SKM-1 treated with dmso at 0.1 percent for 144 hours (cell line): ENCODE results near the gene COX4I2.
"Not testable (repeated sequence)": the region's sequence is repeated elsewhere in the genome, so short reads cannot be mapped to it uniquely, and the experiment has no call there.

Experiments
- DNase-seq: peaks from one replicate; lab custom pipeline; 2025; ENCODE audit not compliant: unreplicated experiment; lab: John Stamatoyannopoulos, UW

Gene COX4I2

DNA sequence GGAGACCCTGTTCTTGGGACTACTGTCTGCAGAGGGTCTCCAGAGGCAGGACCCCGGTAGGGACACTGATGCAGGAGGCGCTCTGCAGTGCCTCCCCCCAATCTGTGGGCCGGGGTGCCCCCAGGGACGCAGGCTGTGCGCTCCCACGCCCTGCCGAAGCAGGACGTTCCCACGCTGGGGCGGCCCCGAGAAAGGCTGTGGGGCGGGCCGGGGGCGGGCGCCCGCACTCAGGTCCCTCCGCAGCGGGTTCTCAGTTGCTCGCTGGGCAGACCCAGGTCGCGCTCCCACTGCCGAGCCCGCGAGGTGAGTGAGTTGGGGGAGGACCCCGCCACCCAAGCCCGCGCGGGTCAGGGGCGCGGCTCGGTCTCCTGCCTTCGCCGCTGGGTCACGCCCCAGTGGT is at the start of gene COX4I2:
Gene COX4I2, plus strand, starts transcription at position 253 of the 400 bp plus-strand sequence. CDS start 1,106 bp downstream, outside the sequence.
- no peak for DNase-seq

DNA sequence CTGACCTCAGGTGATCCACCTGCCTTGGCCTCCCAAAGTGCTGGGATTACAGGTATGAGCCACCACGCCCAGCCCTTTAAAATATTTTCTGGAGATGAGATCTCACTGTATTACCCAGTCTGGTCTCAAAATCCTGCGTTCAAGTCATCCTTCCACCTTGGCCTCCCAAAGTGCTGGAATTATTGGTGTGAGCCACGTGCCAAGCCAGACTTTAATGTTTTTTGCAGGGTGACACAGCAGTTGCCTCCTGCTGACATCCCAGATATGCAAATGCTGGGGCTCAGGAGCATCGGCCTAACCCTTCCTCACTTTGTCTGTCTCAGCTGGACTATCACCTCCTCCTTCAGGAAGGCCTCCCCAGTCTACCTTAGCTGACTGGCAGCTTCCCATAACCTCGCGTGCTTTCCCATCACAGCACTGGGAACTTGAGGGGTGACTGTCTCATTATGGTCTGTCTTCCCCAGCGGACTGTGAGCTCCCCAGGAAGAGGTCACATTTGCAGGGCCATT is 46.9 kb upstream of the COX4I2 start:
- DNase-seq = no peak

DNA sequence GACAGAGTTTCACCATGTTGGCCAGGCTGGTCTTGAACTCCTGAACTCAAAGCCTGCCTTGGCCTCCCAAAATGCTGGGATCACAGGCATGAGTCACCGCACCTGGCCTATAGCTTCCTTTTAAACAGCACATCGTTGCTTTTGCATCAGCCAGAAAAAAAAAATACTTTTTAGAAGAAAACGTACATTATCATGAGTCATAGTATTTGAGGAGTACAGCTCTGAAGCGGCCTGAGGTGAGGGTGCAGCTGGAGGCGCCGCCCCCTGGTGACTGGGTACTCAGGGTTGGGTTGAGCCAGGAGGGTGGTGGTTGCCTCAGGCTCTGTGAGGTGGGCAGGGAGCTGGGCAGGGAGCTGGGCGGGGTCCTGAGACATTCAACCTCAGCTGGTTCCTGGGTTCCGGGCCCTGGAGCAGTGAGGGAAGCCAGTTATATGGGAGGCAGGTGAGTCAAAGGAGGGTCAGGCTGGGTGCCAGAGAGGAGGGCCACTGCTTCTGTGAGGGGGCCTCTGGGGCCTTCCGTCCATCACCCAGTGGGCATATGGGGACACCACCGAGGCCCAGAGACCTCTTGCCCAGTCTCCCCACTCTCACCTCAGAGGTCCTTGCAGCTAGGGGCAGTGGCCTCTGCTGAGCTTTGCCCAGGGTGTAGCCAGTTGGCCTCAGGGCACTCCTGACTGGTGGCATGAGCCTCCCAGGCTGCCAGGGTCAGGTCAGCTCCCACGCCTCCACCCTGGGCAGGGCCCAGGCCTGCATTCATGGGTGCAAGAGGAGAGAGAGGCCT is 44.3 kb upstream of the COX4I2 start:
- no peak for DNase-seq

DNA sequence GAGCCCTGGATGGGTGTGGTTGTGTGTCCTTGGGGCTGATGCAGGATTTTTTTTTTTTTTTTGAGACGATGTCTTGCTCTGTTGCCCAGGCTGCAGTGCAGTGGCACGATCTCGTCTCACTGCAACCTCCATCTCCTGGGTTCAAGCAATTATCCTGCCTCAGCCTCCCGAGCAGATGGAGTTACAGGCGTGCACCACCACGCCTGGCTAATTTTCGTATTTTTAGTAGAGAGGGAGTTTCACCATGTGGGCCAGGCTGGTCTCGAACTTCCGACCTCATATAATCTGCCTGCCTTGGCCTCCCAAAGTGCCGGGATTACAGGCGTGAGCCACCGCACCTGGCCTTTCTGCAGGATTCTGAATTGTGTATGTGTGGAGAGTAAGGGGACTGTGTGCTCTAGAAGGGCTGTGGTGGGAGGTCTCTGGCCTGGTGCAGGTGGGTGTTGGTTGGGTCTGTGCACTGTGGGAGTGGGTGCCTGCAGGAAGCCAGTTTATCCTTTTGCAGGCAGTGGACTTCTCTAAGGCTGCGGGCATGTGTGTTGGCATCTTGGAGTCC is 43.6 kb upstream of the COX4I2 start:
- DNase-seq = no peak

DNA sequence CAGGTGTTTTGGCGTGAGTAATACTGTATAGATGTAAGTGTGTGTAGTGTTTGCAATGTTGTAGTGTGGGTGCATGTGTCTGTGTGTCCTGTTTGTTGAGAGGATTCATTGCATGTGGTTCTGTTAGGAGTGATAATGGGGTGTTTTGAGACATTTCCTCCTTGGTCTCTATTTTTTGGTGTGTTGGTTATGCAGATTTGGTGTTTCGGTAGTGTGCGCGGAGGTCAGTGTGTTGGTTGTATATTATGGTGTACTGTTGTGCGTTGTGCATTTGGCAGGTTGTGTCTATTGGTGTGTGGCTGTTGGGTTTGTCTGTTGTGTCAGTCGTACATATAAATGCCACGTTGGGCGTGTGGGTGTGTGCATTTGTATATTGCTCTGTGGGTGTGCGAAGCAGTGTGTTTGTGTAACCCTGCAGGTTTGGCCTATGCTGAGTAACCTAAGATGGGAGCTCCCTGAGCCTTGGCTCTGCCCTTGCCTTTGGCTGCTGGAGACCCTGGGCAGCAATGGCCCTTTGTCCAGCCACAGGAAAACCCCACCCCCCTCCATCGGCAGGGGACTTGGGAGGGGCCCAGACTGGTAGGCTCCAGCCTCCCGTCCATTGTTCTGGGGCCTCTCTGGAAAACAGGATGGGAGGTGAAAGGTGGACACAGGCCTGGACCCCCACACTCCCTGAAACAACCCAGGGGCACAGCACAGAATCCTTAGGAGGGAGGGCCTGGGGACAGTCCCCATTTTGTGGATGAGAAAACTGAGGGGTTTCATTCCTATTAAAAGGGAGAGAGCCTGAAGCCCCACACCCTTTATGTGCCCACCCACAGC is 42.9 kb upstream of the COX4I2 start:
- no peak for DNase-seq

DNA sequence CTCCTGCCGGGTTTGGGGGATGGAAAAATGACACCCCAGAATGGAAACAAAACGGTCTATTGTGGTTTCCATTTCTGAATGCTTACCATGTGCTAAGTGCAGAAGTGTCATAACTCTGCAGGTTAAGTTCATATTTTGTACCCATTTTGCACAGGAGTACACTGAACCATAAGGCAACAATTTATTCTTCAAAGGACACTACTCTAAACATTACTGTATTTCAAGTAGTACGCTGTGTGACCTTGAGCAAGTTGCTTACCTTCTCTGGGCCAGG is 42.4 kb upstream of the COX4I2 start:
- no peak for DNase-seq

DNA sequence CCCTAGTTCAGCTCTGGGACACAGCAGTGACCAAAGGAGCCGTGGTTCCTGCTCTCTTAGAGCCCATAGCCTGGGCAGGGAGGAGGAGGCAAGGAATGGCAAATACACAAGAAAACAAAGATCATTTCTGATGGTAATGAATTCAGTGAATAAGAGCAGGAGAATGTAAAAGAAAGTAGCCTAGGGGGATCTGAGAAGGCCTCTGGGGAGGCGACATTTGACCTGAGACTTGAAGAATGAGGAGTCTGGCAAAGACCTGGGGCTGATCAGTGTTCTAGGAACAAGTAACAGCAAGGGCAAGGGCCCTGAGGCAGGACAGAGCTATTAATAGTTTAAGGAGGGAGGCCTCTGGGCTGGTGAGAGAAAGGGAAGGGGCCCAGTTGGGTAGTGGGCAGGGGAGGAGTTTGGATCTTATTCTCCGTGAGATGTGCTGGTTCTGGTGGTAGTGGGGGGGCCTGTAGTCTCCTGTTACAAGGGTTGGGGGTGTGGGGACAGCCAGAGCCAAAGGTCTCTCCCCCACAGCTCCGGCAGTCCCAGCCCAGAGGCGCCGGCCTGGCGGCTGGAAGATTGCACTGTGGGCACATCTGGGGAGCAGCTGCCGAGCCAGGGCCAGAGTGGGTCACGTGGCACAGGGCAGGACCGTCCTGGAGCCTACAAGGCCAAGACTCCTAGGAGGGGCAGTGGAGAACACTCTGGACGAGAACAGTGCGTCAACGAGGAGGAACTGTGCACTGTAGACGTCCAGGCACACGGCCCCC is 41.9 kb upstream of the COX4I2 start:
- no peak for DNase-seq

DNA sequence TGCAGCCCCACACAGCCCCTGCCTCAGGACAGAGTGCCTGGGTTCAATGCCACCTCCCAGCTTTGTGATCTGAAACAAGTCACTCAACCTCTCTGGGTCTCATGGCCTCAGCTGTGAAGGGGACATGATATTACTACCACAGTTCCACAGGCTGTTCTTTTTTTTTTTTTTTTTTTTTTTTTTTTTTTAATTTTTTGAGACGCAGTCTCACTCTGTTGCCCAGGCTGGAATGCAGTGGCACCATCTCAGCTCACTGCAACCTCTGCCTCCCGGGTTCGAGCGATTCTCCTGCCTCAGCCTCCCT is 41.3 kb upstream of the COX4I2 start:
- not testable (repeated sequence) for DNase-seq

DNA sequence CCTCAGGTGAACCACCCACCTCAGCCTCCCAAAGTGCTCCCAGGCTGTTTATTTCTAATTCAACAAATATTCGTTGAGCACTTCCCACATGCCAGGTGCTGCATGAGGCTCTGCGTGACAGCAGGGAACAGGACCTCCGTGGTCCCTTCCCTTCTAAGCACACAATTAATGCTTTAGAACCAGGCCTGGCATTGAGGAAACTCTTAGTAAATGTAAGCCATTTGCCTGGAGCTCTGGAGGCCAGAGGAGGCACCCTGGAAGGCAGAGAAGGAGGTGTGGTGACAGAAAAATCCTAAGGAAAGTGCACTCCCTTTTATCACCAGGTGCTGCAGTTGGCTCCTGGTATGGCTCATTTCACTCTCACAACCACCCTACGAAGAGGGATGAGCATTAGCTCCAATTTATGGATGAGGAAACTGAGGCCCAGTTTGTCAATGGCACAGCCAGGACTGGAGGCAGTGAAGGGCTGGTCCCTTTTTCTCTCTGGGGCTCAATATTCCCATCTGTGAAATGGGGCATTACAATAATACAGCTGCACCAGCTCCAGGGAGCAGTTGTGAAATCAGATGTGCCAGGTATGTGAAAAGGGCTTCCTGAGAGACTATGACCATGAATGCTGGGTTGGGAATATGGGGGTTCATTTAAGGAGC is 40.8 kb upstream of the COX4I2 start:
- no peak for DNase-seq

DNA sequence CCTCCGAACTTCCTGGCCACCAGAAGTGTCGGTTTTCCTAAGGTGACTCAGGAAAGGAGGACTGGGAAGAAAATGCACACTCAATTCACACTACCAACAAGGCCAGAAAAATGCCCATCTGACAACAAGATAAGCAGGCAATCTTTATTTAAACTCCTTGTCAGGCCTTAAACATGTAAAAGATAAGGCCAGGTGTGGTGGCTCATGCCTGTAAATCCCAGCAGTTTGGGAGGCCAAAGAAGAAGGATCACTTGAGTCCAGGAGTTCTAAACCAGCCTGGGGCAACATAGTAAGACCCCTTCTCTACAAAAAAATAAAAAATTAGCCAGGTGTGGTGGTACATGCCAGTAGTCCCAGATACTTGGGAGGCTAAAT is 40.2 kb upstream of the COX4I2 start:
- DNase-seq = no peak

DNA sequence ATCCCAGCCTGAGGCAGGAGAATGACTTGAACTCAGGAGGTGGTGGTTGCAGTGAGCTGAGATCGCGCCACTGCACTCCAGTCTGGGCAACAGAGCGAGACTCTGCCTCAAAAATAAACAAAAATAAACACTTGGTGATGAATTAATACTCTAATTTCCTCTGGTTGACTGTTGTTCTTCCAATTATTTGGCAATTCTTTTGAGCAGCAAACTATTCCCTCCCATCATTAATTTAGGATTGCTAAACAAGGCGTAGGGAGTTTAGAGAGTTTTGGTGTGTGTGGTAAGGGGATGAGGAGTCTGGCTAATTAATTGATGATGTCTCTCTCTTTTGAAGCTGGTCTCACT is 35.3 kb upstream of the COX4I2 start:
- no peak for DNase-seq

DNA sequence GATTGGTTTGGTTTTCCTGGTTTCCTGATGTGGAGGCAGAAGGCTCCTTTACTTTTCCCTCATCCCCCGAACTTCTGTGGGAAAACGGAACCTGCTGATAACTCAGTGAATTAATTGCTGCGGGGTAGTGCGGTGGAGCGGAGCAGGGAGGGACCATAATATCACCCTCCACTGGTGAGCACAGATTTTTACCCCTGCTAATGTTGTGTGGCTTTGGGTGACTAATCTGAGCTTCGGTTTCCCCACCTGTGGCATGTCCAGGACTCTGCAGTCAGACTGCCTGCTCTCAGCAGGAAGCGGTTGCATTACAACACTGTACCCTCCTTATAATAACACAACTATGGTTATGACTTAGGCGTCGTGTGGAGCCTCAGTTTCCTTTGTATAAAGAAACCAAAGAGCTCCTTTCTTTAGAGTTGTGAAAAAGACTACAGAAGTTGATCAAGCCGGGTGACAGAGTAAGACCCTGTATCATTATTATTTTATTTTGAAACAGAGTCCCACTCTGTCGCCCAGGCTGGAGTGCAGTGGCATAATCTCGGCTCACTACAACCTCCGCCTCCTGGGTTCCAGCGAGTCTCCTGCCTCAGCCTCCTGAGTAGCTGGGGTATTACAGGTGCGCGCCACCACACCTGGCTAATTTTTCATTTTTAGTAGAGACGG is 34.8 kb upstream of the COX4I2 start:
- peak; percentile 88 for DNase-seq

DNA sequence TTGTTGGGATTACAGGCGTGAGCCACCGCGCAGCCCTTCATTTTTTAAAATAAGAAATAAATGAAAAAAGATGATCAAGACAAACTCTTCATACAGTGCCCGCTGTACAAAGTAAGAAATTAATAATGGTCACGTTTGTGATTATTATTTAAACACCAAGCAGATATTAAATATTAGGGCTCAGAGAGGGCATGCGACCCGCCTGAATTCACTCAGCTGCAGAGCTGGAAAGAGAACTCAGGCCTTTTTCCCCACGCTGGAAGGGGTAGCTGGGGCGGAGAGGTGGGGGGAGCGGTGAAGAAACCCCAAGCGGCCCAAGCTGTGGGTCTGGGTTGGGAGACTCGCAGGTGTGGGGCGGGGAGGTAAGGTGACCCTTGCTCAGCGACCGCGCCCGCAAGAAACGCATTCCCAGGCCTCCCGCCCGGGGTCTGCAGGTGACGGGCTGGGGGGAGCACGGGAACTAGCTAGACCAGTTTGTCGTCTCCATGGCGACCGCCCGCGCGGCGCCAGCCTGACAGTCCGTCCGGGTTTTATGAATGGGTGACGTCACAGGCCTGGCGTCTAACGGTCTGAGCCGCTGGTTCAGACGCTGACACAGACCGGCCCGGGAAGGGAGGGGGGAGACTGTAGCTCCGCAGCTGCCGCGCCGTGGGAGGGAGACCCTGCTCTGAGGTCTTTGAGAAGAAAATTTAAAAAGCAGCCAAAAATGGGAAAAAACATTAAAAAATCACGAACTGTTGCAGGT is 33.7 kb upstream of the COX4I2 start:
- peak; percentile 92 for DNase-seq

DNA sequence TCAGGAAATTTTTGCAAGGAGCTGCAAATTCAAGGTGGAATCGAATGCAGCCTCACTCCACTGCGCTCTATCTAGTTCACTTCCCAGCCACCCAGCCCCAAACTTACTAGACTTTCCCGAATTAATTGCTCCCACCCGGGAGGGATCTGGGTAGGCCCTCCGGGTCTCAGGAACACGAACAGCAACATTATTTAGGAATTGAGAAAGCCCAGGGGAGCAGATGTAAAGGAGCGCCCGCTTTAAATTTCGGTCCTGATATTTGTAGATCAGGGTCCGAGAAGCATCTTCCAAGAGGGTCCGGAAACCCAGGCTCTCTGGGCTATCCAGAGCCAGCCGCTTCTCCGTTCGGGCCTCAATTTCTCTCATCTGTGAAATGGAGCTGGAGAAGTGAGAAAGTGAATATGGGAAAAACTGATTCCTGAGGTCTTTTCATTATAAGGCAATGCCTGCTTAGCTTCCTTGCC is 33.1 kb upstream of the COX4I2 start:
- no peak for DNase-seq

DNA sequence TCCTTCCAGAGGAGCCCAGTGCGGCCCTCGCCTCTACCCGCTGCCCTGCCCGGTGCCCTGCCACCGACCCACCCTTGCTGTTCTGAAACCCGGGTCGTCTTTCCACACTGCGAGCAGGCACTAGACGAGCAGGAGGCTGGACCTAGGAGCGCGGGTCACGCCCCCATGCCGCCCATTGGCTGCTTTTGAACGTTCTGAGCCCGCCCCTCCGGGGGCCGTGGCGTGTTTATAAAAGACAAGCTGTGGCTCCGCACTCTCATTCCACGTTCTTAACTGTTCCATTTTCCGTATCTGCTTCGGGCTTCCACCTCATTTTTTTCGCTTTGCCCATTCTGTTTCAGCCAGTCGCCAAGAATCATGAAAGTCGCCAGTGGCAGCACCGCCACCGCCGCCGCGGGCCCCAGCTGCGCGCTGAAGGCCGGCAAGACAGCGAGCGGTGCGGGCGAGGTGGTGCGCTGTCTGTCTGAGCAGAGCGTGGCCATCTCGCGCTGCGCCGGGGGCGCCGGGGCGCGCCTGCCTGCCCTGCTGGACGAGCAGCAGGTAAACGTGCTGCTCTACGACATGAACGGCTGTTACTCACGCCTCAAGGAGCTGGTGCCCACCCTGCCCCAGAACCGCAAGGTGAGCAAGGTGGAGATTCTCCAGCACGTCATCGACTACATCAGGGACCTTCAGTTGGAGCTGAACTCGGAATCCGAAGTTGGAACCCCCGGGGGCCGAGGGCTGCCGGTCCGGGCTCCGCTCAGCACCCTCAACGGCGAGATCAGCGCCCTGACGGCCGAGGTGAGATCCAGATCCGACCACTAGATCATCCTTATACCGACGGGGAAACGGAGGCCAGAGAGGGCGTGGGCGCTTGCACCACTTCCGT is 32.4 kb upstream of the COX4I2 start, which contains the start of gene ID1:
Gene ID1, plus strand, starts transcription at position 259 of the 871 bp plus-strand sequence. Its CDS starts 99 bp downstream, at position 358.
- DNase-seq = peak; percentile 93

DNA sequence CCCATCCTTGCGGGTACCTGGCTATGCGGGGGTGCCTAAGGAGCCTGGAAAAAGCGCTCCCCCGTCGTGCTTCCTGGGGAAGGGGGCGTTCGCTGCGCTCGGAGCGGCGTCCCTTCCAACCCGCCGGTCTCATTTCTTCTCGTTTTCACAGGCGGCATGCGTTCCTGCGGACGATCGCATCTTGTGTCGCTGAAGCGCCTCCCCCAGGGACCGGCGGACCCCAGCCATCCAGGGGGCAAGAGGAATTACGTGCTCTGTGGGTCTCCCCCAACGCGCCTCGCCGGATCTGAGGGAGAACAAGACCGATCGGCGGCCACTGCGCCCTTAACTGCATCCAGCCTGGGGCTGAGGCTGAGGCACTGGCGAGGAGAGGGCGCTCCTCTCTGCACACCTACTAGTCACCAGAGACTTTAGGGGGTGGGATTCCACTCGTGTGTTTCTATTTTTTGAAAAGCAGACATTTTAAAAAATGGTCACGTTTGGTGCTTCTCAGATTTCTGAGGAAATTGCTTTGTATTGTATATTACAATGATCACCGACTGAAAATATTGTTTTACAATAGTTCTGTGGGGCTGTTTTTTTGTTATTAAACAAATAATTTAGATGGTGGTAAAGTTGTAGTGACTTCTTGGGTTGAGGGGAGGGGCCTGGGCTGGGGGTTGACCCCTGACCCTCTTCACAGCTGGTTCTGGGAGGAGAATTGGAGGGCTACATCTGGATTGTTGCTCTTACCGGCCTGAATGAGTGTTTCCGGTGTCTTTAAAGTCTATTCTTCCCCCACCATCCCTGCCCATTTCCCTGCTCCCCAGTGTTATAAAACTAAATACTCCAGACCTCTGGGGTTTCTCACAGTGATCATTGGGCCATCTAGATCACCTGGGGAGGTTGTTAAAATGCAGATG is 31.6 kb upstream of the COX4I2 start:
- no peak for DNase-seq

DNA sequence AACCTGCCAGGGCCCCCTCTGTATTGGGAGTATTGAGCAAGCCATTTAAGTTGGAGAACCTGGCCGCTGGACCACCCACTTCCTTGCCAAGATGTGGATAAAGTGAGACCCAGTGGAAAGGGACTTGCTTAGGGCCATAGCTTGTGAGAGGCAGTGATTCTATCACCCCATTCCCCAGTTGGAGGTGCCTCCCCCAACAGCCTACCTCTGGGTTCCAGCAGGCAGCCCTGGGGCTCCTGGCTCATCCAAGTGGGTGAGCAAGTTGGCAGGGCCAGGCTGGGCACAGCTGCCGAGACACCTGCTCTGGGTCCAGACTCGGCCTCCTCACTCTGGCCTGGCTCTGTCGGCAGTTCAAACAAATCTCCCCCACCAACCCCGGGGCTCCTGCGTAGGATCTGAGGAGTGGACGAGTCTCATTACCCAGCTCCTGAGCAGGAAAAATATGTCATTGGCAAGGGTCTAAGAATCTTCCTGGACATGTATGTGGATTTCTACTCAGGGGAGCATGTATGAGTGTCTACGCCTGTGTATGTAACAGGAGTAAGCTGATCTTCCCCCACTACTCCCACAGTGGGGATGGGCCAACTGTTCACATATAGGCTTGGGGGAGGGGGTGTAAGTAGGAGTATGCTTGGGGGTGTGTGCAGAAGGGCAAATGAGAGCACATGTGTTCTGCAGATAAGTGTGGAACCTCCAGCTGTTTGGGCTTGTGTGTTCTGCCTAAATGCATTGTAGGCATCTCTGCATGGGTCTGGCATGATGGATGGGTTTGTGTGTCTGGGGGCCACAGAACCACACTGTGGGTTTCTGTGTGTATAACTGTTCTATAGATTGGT is 30.7 kb upstream of the COX4I2 start:
- peak; percentile 35 for DNase-seq
